K562 (cell line): Measurements from ENCODE around the gene PAK1IP1. TPM values are rescaled to one million over a fixed set of nuclear protein-coding genes. Genes with fewer than 3 reads are reported as not detected.
A peak's percentile ranks its signal among the peaks of the same experiment; 100 is the strongest.

Experiments
- DACH1 ChIP-seq: fragments of 450-650 bp; IDR thresholded peaks from 2 replicates; pipeline ENCODE4 v1.6.1; 2018; ENCODE audit not compliant: partially characterized antibody
- EHMT2 ChIP-seq: fragments of 450-650 bp; IDR thresholded peaks from 2 replicates; pipeline ENCODE4 v1.6.1; 2018; ENCODE audit warnings: antibody characterized with exemption
- MBD2 ChIP-seq: sonication (generic); IDR thresholded peaks from 2 replicates; pipeline ENCODE4 v1.6.1; 2016; ENCODE audit warnings: low read depth, borderline replicate concordance
- NCOA6 ChIP-seq: fragments of 450-650 bp; IDR thresholded peaks from 2 replicates; pipeline ENCODE4 v1.6.1; 2017; ENCODE audit warnings: mild to moderate bottlenecking
- OTX1 ChIP-seq: fragments of 450-650 bp; formaldehyde crosslinking; IDR thresholded peaks from 2 replicates; pipeline ENCODE4 v1.4.0; 2022; ENCODE audit warnings: mild to moderate bottlenecking
- SMAD3 ChIP-seq: fragments of 450-650 bp; formaldehyde crosslinking; conservative IDR thresholded peaks from 2 replicates; pipeline ENCODE4 v1.4.0; 2020; ENCODE audit warnings: mild to moderate bottlenecking
- SP1 ChIP-seq: sonication (generic); formaldehyde crosslinking; IDR thresholded peaks from 2 replicates; pipeline ENCODE4 v1.8.1; 2022; ENCODE audit warnings: mild to moderate bottlenecking, missing genetic modification reagents
- U2AF1 ChIP-seq: fragments of 200-400 bp; formaldehyde crosslinking; optimal IDR thresholded peaks from 2 replicates; pipeline ENCODE3; 2017; ENCODE audit warnings: mild to moderate bottlenecking, low read depth, low read length, moderate library complexity
- ZNF24 ChIP-seq: fragments of 450-650 bp; IDR thresholded peaks from 2 replicates; pipeline ENCODE4 v1.6.1; 2016
- ZNF3 ChIP-seq: fragments of 250-450 bp; sonication (Bioruptor Pico); IDR thresholded peaks from 2 replicates; pipeline ENCODE4 v1.5.0; 2021; ENCODE audit warnings: mild to moderate bottlenecking, moderate library complexity
- ZNF431 ChIP-seq: sonication (generic); formaldehyde crosslinking; IDR thresholded peaks from 2 replicates; pipeline ENCODE4 v1.8.0; 2022; ENCODE audit warnings: mild to moderate bottlenecking, missing genetic modification reagents
- polyA plus RNA-seq, 8 experiments: library from polyadenylated mRNA; depleted of rRNA in 4 of 8; stranded (reverse) in 5 of 8; unstranded in 3 of 8; fragments of >200 nt; fragmentation: Nextera tagmentation in 2 of 8; fragmentation: Illumina TruSeq in 1 of 8; extraction: Ambion mirVana in 2 of 8; extraction: Trizol in 1 of 8; gene quantifications; 2 replicates each; pipeline versions ENCODE4 v1.2.1 to v1.2.3, GENCODE V29; 2011 to 2014; ENCODE audit warnings: inconsistent platforms in 1 of 8, missing spikeins in 1 of 8
- total RNA-seq, 7 experiments: library from RNA; depleted of rRNA in 6 of 7; stranded (reverse); fragments of >200 nt in 6 of 7; fragmentation: Illumina TruSeq in 2 of 7; extraction: Trizol in 2 of 7; gene quantifications; 2 replicates each; pipeline versions ENCODE4 v1.2.1 to v1.2.3, GENCODE V29; 2011 to 2021; ENCODE audit warnings: low replicate concordance in 1 of 7
- TF ChIP-seq, protein P1 (sequence below): sonication (generic); formaldehyde crosslinking; IDR thresholded peaks from 2 replicates; pipeline ENCODE4 v1.8.1; 2023; ENCODE audit warnings: missing genetic modification reagents, mild to moderate bottlenecking, borderline replicate concordance
- TF ChIP-seq, protein P2 (sequence below), 2 experiments: IDR thresholded peaks in 1 of 2; conservative IDR thresholded peaks in 1 of 2; 2 replicates each; pipeline ENCODE4 v1.6.1; 2016; ENCODE audit warnings: low read depth in 2 of 2, mild to moderate bottlenecking in 1 of 2, missing compliant biosample characterization in 1 of 2, missing genetic modification characterization in 1 of 2, moderate library complexity in 1 of 2
- TF ChIP-seq, protein P3 (sequence below): sonication (generic); formaldehyde crosslinking; IDR thresholded peaks from 2 replicates; pipeline ENCODE4 v1.5.0; 2020; ENCODE audit warnings: missing genetic modification reagents
- TF ChIP-seq, protein P4 (sequence below), 3 experiments: fragments of 200-800 bp in 1 of 3; fragments of 250-450 bp in 1 of 3; fragments of 450-650 bp in 1 of 3; sonication (Bioruptor Pico) in 1 of 3; sonication (Bioruptor generic) in 1 of 3; formaldehyde crosslinking in 1 of 3; IDR thresholded peaks; 2 replicates each; pipeline versions ENCODE4 v1.6.1 to v1.8.0; 2016 to 2022; ENCODE audit warnings: mild to moderate bottlenecking in 2 of 3, missing genetic modification characterization in 2 of 3, missing compliant biosample characterization in 1 of 3, moderate library complexity in 1 of 3

The PAK1IP1 gene
- total and polyA plus RNA-seq, 9 of the 15 experiments (the other 6 are each of a cell fraction or from before 2014, with no cell fraction given): 50.0 to 200 (median 87.0) TPM

DNA sequence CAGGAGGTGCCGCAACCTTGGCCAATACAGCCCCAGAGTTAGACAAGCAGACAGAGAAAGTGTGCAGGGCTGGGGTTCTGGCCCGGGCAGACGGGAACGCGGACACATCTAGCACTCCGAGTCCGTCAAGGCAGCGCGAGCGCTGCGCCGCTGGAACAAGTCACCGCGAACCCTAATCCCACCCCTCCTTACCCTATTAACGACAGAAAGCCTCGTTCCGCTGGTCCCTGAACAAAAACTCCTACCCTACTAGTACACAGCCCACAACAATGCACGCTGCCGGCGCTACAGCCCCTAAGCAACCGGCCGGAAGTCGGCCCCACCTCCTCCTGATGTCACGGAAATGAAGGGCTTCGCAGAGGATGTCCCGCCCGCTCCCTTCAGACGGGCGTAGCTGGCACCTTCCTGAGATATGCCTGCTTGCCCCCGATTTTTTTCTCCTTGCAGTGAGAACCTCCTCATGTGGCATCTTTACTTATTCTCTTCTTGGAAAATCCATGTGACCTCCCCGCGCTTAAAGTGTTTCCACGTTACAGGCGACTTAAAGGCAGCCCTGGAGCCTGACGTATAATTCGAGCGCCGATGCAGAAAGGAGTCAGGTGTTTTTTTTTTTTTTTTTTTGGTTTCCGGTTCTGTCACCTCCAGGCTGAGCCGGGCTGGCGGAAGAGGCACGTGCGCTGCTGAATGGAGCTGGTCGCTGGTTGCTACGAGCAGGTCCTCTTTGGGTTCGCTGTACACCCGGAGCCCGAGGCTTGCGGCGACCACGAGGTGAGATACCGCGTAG lies at the start of gene PAK1IP1, which contains the start of gene C6orf52 (continued):
- TF ChIP-seq OTX1 (CRISPR knock-in tag) (peak; percentile 48; the same call in 1 of the 2 replicates), ZNF431 (CRISPR knock-in tag) (no peak), ZNF3 (CRISPR knock-in tag) (no peak), U2AF1 (no peak), EHMT2 (0 out of 2 replicates have a peak, but pooled peaks have one; percentile 4), SMAD3 (CRISPR knock-in tag) (no peak), SP1 (CRISPR knock-in tag) (peak; percentile 98), NCOA6 (no peak), MBD2 (peak; percentile 83), DACH1 (peak; percentile 99), ZNF24 (no peak)
- TF ChIP-seq, protein P1, sequence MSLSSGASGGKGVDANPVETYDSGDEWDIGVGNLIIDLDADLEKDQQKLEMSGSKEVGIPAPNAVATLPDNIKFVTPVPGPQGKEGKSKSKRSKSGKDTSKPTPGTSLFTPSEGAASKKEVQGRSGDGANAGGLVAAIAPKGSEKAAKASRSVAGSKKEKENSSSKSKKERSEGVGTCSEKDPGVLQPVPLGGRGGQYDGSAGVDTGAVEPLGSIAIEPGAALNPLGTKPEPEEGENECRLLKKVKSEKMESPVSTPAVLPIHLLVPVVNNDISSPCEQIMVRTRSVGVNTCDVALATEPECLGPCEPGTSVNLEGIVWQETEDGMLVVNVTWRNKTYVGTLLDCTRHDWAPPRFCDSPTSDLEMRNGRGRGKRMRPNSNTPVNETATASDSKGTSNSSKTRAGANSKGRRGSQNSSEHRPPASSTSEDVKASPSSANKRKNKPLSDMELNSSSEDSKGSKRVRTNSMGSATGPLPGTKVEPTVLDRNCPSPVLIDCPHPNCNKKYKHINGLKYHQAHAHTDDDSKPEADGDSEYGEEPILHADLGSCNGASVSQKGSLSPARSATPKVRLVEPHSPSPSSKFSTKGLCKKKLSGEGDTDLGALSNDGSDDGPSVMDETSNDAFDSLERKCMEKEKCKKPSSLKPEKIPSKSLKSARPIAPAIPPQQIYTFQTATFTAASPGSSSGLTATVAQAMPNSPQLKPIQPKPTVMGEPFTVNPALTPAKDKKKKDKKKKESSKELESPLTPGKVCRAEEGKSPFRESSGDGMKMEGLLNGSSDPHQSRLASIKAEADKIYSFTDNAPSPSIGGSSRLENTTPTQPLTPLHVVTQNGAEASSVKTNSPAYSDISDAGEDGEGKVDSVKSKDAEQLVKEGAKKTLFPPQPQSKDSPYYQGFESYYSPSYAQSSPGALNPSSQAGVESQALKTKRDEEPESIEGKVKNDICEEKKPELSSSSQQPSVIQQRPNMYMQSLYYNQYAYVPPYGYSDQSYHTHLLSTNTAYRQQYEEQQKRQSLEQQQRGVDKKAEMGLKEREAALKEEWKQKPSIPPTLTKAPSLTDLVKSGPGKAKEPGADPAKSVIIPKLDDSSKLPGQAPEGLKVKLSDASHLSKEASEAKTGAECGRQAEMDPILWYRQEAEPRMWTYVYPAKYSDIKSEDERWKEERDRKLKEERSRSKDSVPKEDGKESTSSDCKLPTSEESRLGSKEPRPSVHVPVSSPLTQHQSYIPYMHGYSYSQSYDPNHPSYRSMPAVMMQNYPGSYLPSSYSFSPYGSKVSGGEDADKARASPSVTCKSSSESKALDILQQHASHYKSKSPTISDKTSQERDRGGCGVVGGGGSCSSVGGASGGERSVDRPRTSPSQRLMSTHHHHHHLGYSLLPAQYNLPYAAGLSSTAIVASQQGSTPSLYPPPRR (CRISPR knock-in tag): no peak
- TF ChIP-seq, protein P2, sequence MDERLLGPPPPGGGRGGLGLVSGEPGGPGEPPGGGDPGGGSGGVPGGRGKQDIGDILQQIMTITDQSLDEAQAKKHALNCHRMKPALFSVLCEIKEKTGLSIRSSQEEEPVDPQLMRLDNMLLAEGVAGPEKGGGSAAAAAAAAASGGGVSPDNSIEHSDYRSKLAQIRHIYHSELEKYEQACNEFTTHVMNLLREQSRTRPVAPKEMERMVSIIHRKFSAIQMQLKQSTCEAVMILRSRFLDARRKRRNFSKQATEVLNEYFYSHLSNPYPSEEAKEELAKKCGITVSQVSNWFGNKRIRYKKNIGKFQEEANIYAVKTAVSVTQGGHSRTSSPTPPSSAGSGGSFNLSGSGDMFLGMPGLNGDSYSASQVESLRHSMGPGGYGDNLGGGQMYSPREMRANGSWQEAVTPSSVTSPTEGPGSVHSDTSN (CRISPR knock-in tag; IDR thresholded peaks at IDR 0.05; ENCODE audit: low read depth): no peak
- TF ChIP-seq, protein P2 (tag; conservative IDR thresholded peaks at IDR 0.05; ENCODE audit: low read depth): peak; percentile 95
- TF ChIP-seq, protein P3, sequence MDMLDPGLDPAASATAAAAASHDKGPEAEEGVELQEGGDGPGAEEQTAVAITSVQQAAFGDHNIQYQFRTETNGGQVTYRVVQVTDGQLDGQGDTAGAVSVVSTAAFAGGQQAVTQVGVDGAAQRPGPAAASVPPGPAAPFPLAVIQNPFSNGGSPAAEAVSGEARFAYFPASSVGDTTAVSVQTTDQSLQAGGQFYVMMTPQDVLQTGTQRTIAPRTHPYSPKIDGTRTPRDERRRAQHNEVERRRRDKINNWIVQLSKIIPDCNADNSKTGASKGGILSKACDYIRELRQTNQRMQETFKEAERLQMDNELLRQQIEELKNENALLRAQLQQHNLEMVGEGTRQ (CRISPR knock-in tag): peak; percentile 75
- TF ChIP-seq, protein P4, sequence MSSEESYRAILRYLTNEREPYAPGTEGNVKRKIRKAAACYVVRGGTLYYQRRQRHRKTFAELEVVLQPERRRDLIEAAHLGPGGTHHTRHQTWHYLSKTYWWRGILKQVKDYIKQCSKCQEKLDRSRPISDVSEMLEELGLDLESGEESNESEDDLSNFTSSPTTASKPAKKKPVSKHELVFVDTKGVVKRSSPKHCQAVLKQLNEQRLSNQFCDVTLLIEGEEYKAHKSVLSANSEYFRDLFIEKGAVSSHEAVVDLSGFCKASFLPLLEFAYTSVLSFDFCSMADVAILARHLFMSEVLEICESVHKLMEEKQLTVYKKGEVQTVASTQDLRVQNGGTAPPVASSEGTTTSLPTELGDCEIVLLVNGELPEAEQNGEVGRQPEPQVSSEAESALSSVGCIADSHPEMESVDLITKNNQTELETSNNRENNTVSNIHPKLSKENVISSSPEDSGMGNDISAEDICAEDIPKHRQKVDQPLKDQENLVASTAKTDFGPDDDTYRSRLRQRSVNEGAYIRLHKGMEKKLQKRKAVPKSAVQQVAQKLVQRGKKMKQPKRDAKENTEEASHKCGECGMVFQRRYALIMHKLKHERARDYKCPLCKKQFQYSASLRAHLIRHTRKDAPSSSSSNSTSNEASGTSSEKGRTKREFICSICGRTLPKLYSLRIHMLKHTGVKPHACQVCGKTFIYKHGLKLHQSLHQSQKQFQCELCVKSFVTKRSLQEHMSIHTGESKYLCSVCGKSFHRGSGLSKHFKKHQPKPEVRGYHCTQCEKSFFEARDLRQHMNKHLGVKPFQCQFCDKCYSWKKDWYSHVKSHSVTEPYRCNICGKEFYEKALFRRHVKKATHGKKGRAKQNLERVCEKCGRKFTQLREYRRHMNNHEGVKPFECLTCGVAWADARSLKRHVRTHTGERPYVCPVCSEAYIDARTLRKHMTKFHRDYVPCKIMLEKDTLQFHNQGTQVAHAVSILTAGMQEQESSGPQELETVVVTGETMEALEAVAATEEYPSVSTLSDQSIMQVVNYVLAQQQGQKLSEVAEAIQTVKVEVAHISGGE (CRISPR knock-in tag; IDR thresholded peaks at IDR 0.05): peak in 2 of 3 experiments; percentile 41 to 95; a peak in 3 of 6 replicates
